HepG2 (cell line): ENCODE measurements around the gene KMT5C. TPM values are rescaled to one million over a fixed set of nuclear protein-coding genes. Genes with fewer than 3 reads are reported as not detected.

Experiments used
- ATAC-seq: fragments of 200-7000 bp; cut with Tn5 transposase; 3 replicates; pipeline ENCODE4 v1.9.1; 2020; ENCODE audit warnings: mild to moderate bottlenecking, moderate library complexity
- BruUV-seq: library from RNA; stranded (reverse); fragments of 400-500 nt; replicated peaks from 2 replicates; lab custom pipeline; 2021; lab: Mats Ljungman, UMichigan
- CTCF ChIA-PET: fragments of 300-600 bp; formaldehyde crosslinking; extraction: SDS; loops from one replicate; lab custom pipeline; 2021; ENCODE audit warnings: low total read pairs, inconsistent platforms, low intra/inter-chr PET ratio; lab: Yijun Ruan, JAX
- POLR2A ChIA-PET: fragments of 350-600 bp; sonication (Branson Sonifier 250); formaldehyde crosslinking; loops from one replicate; lab custom pipeline; 2020; ENCODE audit warnings: antibody characterized with exemption, inconsistent platforms; lab: Yijun Ruan, JAX
- DNase-seq: peaks from one replicate; pipeline ENCODE4 v3.0.0-alpha.2; 2015; ENCODE audit warnings: low spot score
- FAIRE-seq: peaks from 3 replicates; lab custom pipeline; 2011; peaks lifted over from hg19 to GRCh38; lab: Jason Lieb, UNC
- H2AFZ ChIP-seq: one replicate; pipeline ENCODE4 v1.6.1; 2011; ENCODE audit warnings: low read length, inconsistent platforms
- H3K27ac ChIP-seq: fragments of 300-600 bp; 3 replicates; pipeline ENCODE4 v1.8.0; 2011; ENCODE audit warnings: mixed run types, mild to moderate bottlenecking, mixed read lengths, low read length, inconsistent platforms; ENCODE audit not compliant: insufficient read depth; ENCODE audit errors: extremely low read length
- H3K27me3 ChIP-seq, 2 experiments: fragments of 200-600 bp in 1 of 2; 2 replicates in 1 of 2; 3 replicates in 1 of 2; pipeline versions ENCODE4 v1.6.0 to v1.8.0; 2011; ENCODE audit warnings: low read length in 2 of 2, mild to moderate bottlenecking in 2 of 2, moderate library complexity in 2 of 2, inconsistent platforms in 1 of 2; ENCODE audit not compliant: insufficient read depth in 2 of 2, control insufficient read depth in 1 of 2
- H3K36me3 ChIP-seq, 2 experiments: fragments of 200-600 bp in 1 of 2; replicated peaks in 1 of 2; 2 replicates in 1 of 2; 3 replicates in 1 of 2; pipeline versions ENCODE4 v1.5.1 to v1.8.0; 2011; ENCODE audit warnings: low read length in 2 of 2, inconsistent platforms in 1 of 2; ENCODE audit not compliant: insufficient read depth in 2 of 2, control insufficient read depth in 1 of 2
- H3K4me1 ChIP-seq: 2 replicates; pipeline ENCODE4 v1.5.1; 2012; ENCODE audit warnings: low read length, inconsistent platforms; ENCODE audit not compliant: insufficient read depth
- H3K4me2 ChIP-seq: 2 replicates; pipeline ENCODE4 v1.6.0; 2011; ENCODE audit warnings: low read depth, low read length, inconsistent platforms
- H3K4me3 ChIP-seq, 3 experiments: fragments of 200-600 bp in 1 of 3; sonication (generic), shearing (Covaris generic) in 1 of 3; replicated peaks in 1 of 3; 2 replicates each; pipeline ENCODE4 v1.5.1; 2011 to 2016; ENCODE audit warnings: low read length in 3 of 3, inconsistent platforms in 2 of 3, low read depth in 2 of 3, mild to moderate bottlenecking in 2 of 3, control low read depth in 1 of 3, mixed read lengths in 1 of 3; ENCODE audit not compliant: insufficient read depth in 1 of 3
- H3K79me2 ChIP-seq: one replicate; pipeline ENCODE4 v1.6.1; 2011; ENCODE audit warnings: low read length, inconsistent platforms; ENCODE audit not compliant: insufficient read depth
- H3K9ac ChIP-seq: 2 replicates; pipeline ENCODE4 v1.6.0; 2011; ENCODE audit warnings: mild to moderate bottlenecking, low read depth, low read length, inconsistent platforms; ENCODE audit not compliant: insufficient read depth
- H3K9me3 ChIP-seq: 2 replicates; pipeline ENCODE4 v1.5.1; 2012; ENCODE audit warnings: mild to moderate bottlenecking, low read length
- H4K20me1 ChIP-seq: 2 replicates; pipeline ENCODE4 v1.6.0; 2011; ENCODE audit warnings: inconsistent platforms, mild to moderate bottlenecking, low read length, moderate library complexity; ENCODE audit not compliant: insufficient read depth
- ADNP ChIP-seq: sonication (generic); formaldehyde crosslinking; IDR thresholded peaks from 2 replicates; pipeline ENCODE4 v1.4.0; 2020; ENCODE audit warnings: missing genetic modification reagents
- ATF2 ChIP-seq: sonication (generic); formaldehyde crosslinking; IDR thresholded peaks from 2 replicates; pipeline ENCODE4 v1.4.0; 2020; ENCODE audit warnings: missing genetic modification reagents
- BORCS8-MEF2B ChIP-seq: sonication (generic); formaldehyde crosslinking; IDR thresholded peaks from 2 replicates; pipeline ENCODE4 v1.8.0; 2022; ENCODE audit warnings: mild to moderate bottlenecking, missing genetic modification reagents
- CREB1 ChIP-seq, 2 experiments: fragments of 450-650 bp in 1 of 2; IDR thresholded peaks; 2 replicates each; pipeline ENCODE4 v1.6.1; 2016 to 2017; ENCODE audit warnings: control low read depth in 1 of 2, mild to moderate bottlenecking in 1 of 2, missing compliant biosample characterization in 1 of 2, missing genetic modification characterization in 1 of 2
- MAX ChIP-seq: IDR thresholded peaks from 2 replicates; pipeline ENCODE4 v1.6.1; 2012; ENCODE audit warnings: inconsistent platforms
- MTF1 ChIP-seq: sonication (generic); formaldehyde crosslinking; IDR thresholded peaks from 2 replicates; pipeline ENCODE4 v1.5.0; 2020; ENCODE audit warnings: missing genetic modification reagents
- MTF2 ChIP-seq: sonication (generic); formaldehyde crosslinking; IDR thresholded peaks from 2 replicates; pipeline ENCODE4 v1.5.0; 2020; ENCODE audit warnings: missing genetic modification reagents, borderline replicate concordance
- POLR2G ChIP-seq: fragments of 200-400 bp; formaldehyde crosslinking; IDR thresholded peaks from 2 replicates; pipeline ENCODE4 v1.6.1; 2018; ENCODE audit warnings: mild to moderate bottlenecking, low read depth, low read length, moderate library complexity
- RBM39 ChIP-seq: fragments of 200-400 bp; formaldehyde crosslinking; IDR thresholded peaks from one replicate; pipeline ENCODE4 v1.6.1; 2018; ENCODE audit warnings: antibody characterized with exemption, mild to moderate bottlenecking, low read depth, low read length; ENCODE audit not compliant: poor library complexity, severe bottlenecking
- TFE3 ChIP-seq: IDR thresholded peaks from 2 replicates; pipeline ENCODE4 v1.6.1; 2016
- TSC22D2 ChIP-seq: sonication (generic); formaldehyde crosslinking; IDR thresholded peaks from 2 replicates; pipeline ENCODE4 v1.5.1; 2020; ENCODE audit warnings: missing genetic modification reagents, mild to moderate bottlenecking, borderline replicate concordance
- ZNF292 ChIP-seq: sonication (generic); formaldehyde crosslinking; IDR thresholded peaks from 2 replicates; pipeline ENCODE4 v1.8.1; 2022; ENCODE audit warnings: mild to moderate bottlenecking, low read depth, missing genetic modification reagents, borderline replicate concordance
- ZNF432 ChIP-seq: sonication (generic); formaldehyde crosslinking; IDR thresholded peaks from 2 replicates; pipeline ENCODE4 v1.5.0; 2020; ENCODE audit warnings: missing genetic modification reagents, mild to moderate bottlenecking, borderline replicate concordance
- ZNF441 ChIP-seq: sonication (generic); formaldehyde crosslinking; IDR thresholded peaks from 2 replicates; pipeline ENCODE4 v1.7.0; 2021; ENCODE audit warnings: missing genetic modification reagents, borderline replicate concordance
- WGBS: methylation state at CpG from one replicate; pipeline ENCODE4 v1.1.6; 2017; ENCODE audit warnings: low lambda C conversion rate; 5-methylcytosine and 5-hydroxymethylcytosine counted together
- in situ Hi-C: cut with HindIII; loops from 2 replicates; pipeline ENCODE4 v1.10.0; 2017; ENCODE audit warnings: low pct_unique_long_range_greater_than_20kb; ENCODE audit not compliant: extremely low pct_ligation_motif_present
- intact Hi-C: fragments of 100-400 bp; cut with micrococcal nuclease; formaldehyde crosslinking; loops from one replicate; pipeline ENCODE4 v1.10.0; 2022; ENCODE audit not compliant: unreplicated experiment
- polyA plus RNA-seq, 8 experiments: library from polyadenylated mRNA; depleted of rRNA in 3 of 8; stranded (reverse) in 7 of 8; unstranded in 1 of 8; fragments of >200 nt; fragmentation: Illumina TruSeq in 4 of 8; extraction: Trizol in 4 of 8; gene quantifications; 2 replicates each; pipeline versions ENCODE4 v1.2.1 to v1.2.3, GENCODE V29; 2011 to 2016; ENCODE audit warnings: low read depth in 4 of 8, missing spikeins in 1 of 8, mixed read lengths in 1 of 8; ENCODE audit not compliant: insufficient read depth in 1 of 8
- total RNA-seq, 5 experiments: library from RNA; depleted of rRNA; stranded (reverse); fragments of >200 nt; fragmentation: Illumina TruSeq; extraction: Trizol; gene quantifications; 2 replicates each; pipeline ENCODE4 v1.2.3, GENCODE V29; 2016; ENCODE audit warnings: low read depth in 1 of 5
- TF ChIP-seq, protein P1 (sequence below): sonication (generic); formaldehyde crosslinking; IDR thresholded peaks from 2 replicates; pipeline ENCODE4 v1.5.1; 2020; ENCODE audit warnings: mild to moderate bottlenecking, missing genetic modification reagents, moderate library complexity

The KMT5C gene
- total and polyA plus RNA-seq, 2 of the 13 experiments (the other 11 are each of a cell fraction or from before 2014, with no cell fraction given), result 5.5 to 9.0 TPM

- Histone ChIP-seq H3K27me3 (peaks cover 10 to 62% of the 10 kb centered on the region in 2 experiments; a peak in 4 of 5 replicates), H3K4me3 (peak overlapping the region; percentile 30 to 74 (median 65)), H3K27ac (no peak overlapping the region), H2AFZ (no peak overlapping the region), H4K20me1 (0 out of 2 replicates have a peak, but pooled peaks cover 4% of the 10 kb centered on the region), H3K4me1 (peaks cover 19% of the 10 kb centered on the region), H3K79me2 (no peaks in the 10 kb centered on the region), H3K9ac (0 out of 2 replicates have a peak overlapping the region, but pooled peaks have one; percentile 29), H3K9me3 (no peaks in the 10 kb centered on the region), H3K4me2 (peak overlapping the region; percentile 88), H3K36me3 (no peaks in the 10 kb centered on the region)
- DNase-seq, result no peak
- no TSS peak for BruUV-seq
- intact Hi-C loops, result no loop called here
- FAIRE-seq, result no peak
- peak; percentile 75 for ATAC-seq
- CTCF ChIA-PET, result no interaction called here
- WGBS, result under 1% methylated on average over 27 of the region's 72 CpGs
- in situ Hi-C loops, result no loop called here
- POLR2A ChIA-PET, result interaction anchor here (1.8 kb wide), 1 partner anchor 15 kb away, joined by 4 read pairs; the partner anchor contains the start of gene KMT5C
- TF ChIP-seq POLR2G, result no peak
- no peak for TF ChIP-seq MTF1 (CRISPR knock-in tag)
- TF ChIP-seq ZNF432, result no peak
- no peak for TF ChIP-seq MAX
- no peak for TF ChIP-seq TSC22D2 (CRISPR knock-in tag)
- TF ChIP-seq CREB1 (IDR thresholded peaks at IDR 0.05), result no peak
- TF ChIP-seq CREB1 (CRISPR knock-in tag; IDR thresholded peaks at IDR 0.05), result no peak
- TF ChIP-seq ZNF292 (CRISPR knock-in tag), result no peak
- TF ChIP-seq, protein P1, sequence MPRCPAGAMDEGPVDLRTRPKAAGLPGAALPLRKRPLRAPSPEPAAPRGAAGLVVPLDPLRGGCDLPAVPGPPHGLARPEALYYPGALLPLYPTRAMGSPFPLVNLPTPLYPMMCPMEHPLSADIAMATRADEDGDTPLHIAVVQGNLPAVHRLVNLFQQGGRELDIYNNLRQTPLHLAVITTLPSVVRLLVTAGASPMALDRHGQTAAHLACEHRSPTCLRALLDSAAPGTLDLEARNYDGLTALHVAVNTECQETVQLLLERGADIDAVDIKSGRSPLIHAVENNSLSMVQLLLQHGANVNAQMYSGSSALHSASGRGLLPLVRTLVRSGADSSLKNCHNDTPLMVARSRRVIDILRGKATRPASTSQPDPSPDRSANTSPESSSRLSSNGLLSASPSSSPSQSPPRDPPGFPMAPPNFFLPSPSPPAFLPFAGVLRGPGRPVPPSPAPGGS (CRISPR knock-in tag), result no peak
- TF ChIP-seq MTF2 (CRISPR knock-in tag), result 0 out of 2 replicates have a peak, but pooled peaks have one; percentile 32
- no peak for TF ChIP-seq ADNP (CRISPR knock-in tag)
- 0 out of 2 replicates have a peak, but pooled peaks have one; percentile 21 for TF ChIP-seq ZNF441 (CRISPR knock-in tag)
- no peak for TF ChIP-seq RBM39
- no peak for TF ChIP-seq ATF2 (CRISPR knock-in tag)
- no peak for TF ChIP-seq BORCS8-MEF2B (CRISPR knock-in tag)
- no peak for TF ChIP-seq TFE3
Measured at GRCh38 chr19:55353803-55354697, 14.4 kb downstream of the KMT5C start.
